Thoracic aorta (tissue), 2 donors: Measurements from ENCODE around the gene DDX39A. TPM values are rescaled to one million over a fixed set of nuclear protein-coding genes. Genes with fewer than 3 reads are reported as not detected.

Experiments used
- ATAC-seq: fragments of 150-250 bp; one replicate; pipeline ENCODE4 v1.8.0; 2017; ENCODE audit warnings: low read depth; ENCODE audit not compliant: insufficient number of reproducible peaks, low FRiP score
- DNase-seq: peaks from one replicate; pipeline ENCODE4 v3.0.0-alpha.2; 2020; ENCODE audit warnings: low spot score
- H3K27ac ChIP-seq, 2 donors: fragments of 200-600 bp; sonication (generic); 1 replicate in 1 of 2; 2 replicates in 1 of 2; pipeline ENCODE4 v1.5.1; 2016; ENCODE audit warnings: mild to moderate bottlenecking in 2 of 2, moderate library complexity in 2 of 2
- H3K27me3 ChIP-seq: fragments of 200-600 bp; sonication (generic); replicated peaks from 2 replicates; pipeline ENCODE4 v1.6.0; 2016; ENCODE audit warnings: mild to moderate bottlenecking; ENCODE audit not compliant: insufficient read depth
- H3K36me3 ChIP-seq: fragments of 200-600 bp; sonication (generic); one replicate; pipeline ENCODE4 v1.5.1; 2016
- H3K4me1 ChIP-seq, 2 donors: fragments of 200-600 bp; sonication (generic); 1 replicate in 1 of 2; 2 replicates in 1 of 2; pipeline versions ENCODE4 v1.5.1 to v1.6.0; 2016; ENCODE audit warnings: low read depth in 2 of 2, mild to moderate bottlenecking in 1 of 2; ENCODE audit not compliant: control insufficient read depth in 1 of 2
- H3K4me3 ChIP-seq: fragments of 200-600 bp; sonication (generic); 2 replicates; pipeline ENCODE4 v1.5.1; 2016; ENCODE audit warnings: mild to moderate bottlenecking
- H3K9me3 ChIP-seq: fragments of 200-600 bp; sonication (generic); 2 replicates; pipeline ENCODE4 v1.5.1; 2016
- total RNA-seq, 2 donors: library from RNA; depleted of rRNA; stranded (reverse); fragments of >200 nt; gene quantifications; one replicate each; pipeline versions ENCODE4 v1.1.0 to v1.2.3, GENCODE V29; 2016
- TF ChIP-seq, protein P1 (sequence below): fragments of 200-600 bp; sonication (generic); IDR thresholded peaks from one replicate; pipeline ENCODE4 v1.5.1; 2019; ENCODE audit warnings: antibody characterized with exemption

The DDX39A gene
- total RNA-seq, 2 donors from 2014 or later: 77.4 to 81.6 TPM

DNA sequence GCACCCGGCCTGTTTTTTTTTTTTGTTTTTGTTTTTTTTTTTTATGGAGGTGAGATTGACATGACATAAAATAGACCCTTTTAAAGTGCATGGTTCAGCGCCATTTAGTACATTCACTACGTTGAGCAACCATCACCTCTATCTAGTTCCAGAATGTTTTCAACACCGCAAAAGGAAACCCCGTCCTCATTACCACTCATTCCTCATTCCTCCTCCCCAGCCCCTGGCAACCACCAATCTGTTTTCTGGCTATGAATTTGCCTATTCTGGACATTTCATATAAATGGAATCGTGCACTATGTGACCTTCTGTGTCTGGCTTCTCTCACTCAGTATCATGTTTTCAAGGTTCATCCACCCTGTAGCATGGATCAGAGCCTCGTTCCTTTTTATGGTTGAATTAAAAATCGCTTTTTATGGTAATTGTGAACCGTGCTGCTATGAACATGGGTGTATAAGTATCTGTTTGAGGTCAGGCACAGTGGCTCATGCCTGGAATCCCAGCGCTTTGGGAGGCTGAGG, 47.8 kb downstream of the DDX39A start:
- Histone ChIP-seq H3K4me1 (peaks cover 32 to 45% of the 10 kb centered on the region in 2 donors), H3K9me3 (no peaks in the 10 kb centered on the region), H3K27me3 (no peaks in the 10 kb centered on the region), H3K27ac (peak overlapping the region in 1 of 2 donors; percentile 85), H3K4me3 (no peak overlapping the region), H3K36me3 (no peaks in the 10 kb centered on the region)
- ATAC-seq: no peak
- TF ChIP-seq, protein P1, sequence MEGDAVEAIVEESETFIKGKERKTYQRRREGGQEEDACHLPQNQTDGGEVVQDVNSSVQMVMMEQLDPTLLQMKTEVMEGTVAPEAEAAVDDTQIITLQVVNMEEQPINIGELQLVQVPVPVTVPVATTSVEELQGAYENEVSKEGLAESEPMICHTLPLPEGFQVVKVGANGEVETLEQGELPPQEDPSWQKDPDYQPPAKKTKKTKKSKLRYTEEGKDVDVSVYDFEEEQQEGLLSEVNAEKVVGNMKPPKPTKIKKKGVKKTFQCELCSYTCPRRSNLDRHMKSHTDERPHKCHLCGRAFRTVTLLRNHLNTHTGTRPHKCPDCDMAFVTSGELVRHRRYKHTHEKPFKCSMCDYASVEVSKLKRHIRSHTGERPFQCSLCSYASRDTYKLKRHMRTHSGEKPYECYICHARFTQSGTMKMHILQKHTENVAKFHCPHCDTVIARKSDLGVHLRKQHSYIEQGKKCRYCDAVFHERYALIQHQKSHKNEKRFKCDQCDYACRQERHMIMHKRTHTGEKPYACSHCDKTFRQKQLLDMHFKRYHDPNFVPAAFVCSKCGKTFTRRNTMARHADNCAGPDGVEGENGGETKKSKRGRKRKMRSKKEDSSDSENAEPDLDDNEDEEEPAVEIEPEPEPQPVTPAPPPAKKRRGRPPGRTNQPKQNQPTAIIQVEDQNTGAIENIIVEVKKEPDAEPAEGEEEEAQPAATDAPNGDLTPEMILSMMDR: no peak
- no peak for DNase-seq

DNA sequence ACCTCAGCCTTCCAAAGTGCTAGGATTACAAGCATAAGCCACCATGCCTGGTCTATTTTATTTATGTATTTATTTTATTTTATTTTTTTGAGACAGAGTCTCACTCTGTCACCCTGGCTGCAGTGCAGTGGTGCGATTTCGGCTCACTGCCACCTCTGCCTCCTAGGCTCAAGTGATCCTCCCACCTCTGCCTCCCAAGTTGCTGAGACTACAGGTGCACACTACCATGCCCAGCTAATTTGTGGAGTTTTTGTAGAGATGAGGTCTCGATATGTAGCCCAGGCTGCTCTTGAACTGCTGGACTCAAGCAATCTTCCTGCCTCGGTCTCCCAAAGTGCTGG, 48.2 kb downstream of the DDX39A start:
- H3K9me3 ChIP-seq: no peaks in the 10 kb centered on the region
- no peak overlapping the region for H3K4me3 ChIP-seq
- ATAC-seq: no peak
- no peaks in the 10 kb centered on the region for H3K36me3 ChIP-seq
- H3K4me1 ChIP-seq: peaks cover 28 to 43% of the 10 kb centered on the region in 2 donors
- DNase-seq: no peak
- peak overlapping the region; percentile 85 to 88 for H3K27ac ChIP-seq
- no peaks in the 10 kb centered on the region for H3K27me3 ChIP-seq
- TF ChIP-seq, protein P1: no peak

DNA sequence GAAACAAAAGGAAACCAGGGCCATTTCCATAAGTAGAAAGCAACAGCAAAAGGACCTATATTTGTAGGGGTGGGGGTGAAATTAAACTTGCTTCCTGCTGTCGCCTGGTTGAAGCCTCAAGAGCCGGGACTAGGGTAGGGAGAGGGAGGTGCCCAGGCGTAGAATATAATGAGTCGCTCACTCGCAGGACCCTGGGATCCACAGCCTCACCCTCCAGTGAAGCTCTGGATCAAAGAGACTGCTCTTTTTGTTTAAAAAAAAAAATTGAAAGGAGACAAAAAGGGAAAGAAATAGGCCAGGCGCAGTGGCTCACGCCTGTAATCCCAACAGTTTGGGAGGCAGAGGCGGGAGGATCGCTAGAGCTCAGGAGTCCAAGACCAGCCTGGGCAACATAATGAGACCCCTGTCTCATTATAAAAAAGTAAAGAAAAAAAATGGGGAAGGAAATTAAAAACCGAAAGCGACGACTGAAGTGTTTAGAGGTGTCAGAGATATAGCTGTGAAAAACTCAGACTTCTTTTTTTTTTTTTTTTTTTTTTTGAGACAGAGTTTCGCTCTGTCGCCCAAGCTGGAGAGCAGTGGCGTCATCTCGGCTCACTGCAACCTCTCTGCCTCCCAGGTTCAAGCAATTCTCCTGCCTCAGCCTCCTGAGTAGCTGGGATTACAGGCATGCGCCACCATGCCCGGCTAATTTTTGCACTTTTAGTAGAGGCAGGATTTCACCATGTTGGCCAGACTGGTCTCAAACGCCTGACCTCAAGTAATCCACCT, 48.8 kb downstream of the DDX39A start:
- DNase-seq: no peak
- ATAC-seq: no peak
- Histone ChIP-seq H3K36me3 (no peaks in the 10 kb centered on the region), H3K4me3 (peak overlapping the region; percentile 61), H3K27ac (peak overlapping the region; percentile 85 to 88), H3K4me1 (peaks cover 22 to 39% of the 10 kb centered on the region in 2 donors), H3K9me3 (no peaks in the 10 kb centered on the region), H3K27me3 (no peaks in the 10 kb centered on the region)
- TF ChIP-seq, protein P1: no peak

DNA sequence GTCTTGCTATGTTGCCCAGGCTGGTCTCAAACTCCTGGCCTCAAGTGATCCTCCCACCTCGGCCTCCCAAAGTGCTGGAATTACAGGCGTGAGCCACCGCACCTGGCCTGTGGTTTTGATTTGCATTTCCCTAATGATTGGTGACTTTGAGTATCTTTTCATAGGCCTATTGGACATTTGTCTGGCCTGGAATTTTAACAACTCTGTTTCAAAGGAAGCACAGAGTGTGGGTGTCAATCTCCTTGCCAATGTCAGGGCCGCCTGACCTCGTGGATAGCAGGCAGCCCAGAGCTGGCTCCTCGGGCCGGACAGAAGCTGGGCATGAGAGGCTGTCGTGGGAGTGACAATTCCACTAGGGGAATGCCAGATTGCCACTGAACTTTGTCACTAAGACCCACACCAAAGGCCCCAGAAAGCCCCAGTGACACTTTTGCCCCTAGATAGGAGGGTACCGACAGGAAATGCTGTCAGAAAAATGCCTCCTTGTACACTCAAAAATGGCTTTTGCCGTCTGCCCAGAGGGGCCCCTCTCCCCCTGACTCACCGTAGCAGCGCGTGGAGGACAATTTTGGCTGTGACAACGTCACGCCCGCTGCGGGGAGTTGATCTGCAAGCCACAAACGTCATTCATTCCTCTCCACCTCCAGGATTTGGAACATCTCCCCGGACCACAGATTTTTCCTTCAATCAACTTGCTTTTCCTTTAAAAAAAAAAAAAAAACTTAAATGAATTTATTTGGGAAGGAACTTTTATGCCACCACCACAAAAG, 49.6 kb downstream of the DDX39A start:
- H3K27me3 ChIP-seq: no peaks in the 10 kb centered on the region
- DNase-seq: no peak
- peak overlapping the region; percentile 85 to 88 for H3K27ac ChIP-seq
- peak; percentile 66 for ATAC-seq
- no peaks in the 10 kb centered on the region for H3K9me3 ChIP-seq
- TF ChIP-seq, protein P1: no peak
- peaks cover 18 to 38% of the 10 kb centered on the region in 2 donors for H3K4me1 ChIP-seq
- H3K4me3 ChIP-seq: peak overlapping the region; percentile 61
- H3K36me3 ChIP-seq: no peaks in the 10 kb centered on the region

DNA sequence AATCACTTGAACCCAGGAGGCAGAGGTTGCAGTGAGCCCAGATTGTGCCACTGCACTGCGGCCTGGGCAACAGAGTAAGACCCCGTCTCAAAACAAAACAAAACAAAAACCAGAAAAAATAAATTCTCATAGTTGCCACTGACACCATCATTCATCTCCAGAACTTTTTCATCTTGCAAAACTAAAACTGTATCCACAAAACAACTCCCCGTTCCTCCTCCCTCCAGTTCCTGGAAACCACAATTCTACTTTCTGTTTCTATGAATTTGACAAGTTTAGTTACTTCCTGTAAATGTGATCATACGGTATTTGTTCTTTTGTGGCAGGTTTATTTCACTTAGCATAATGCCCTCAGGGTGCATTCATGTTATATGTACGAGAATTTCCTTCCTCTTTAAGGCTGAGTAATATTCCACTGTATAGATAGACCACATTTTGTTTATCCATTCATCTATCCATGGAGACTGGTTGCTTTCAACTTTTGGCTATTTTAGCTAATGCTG, 51.1 kb downstream of the DDX39A start:
- H3K4me1 ChIP-seq: peaks cover 21 to 49% of the 10 kb centered on the region in 2 donors
- DNase-seq (no peak), ATAC-seq (no peak)
- H3K9me3 ChIP-seq: no peaks in the 10 kb centered on the region
- no peak overlapping the region for H3K4me3 ChIP-seq
- H3K27ac ChIP-seq: peak overlapping the region; percentile 6 to 30
- H3K36me3 ChIP-seq: no peaks in the 10 kb centered on the region
- TF ChIP-seq, protein P1: no peak
- H3K27me3 ChIP-seq: no peaks in the 10 kb centered on the region
